CD8-positive, alpha-beta memory T cell (primary cell): Measurements from ENCODE around the gene MAVS. TPM values are rescaled to one million over a fixed set of nuclear protein-coding genes. Genes with fewer than 3 reads are reported as not detected.
A peak's percentile ranks its signal among the peaks of the same experiment; 100 is the strongest.

Experiments
- CTCF ChIA-PET: fragments of 350-600 bp; sonication (Branson Sonifier 250); formaldehyde crosslinking; loops from one replicate; lab custom pipeline; 2021; ENCODE audit warnings: antibody characterized with exemption; lab: Charles Lee
- POLR2A ChIA-PET: fragments of 350-600 bp; sonication (Branson Sonifier 250); formaldehyde crosslinking; loops from one replicate; lab custom pipeline; 2021; ENCODE audit warnings: antibody characterized with exemption; lab: Charles Lee
- DNase-seq, 5 donors: peaks; one replicate each; pipeline versions ENCODE4 v3.0.0 to v3.0.0-alpha.2; 2020 to 2022; ENCODE audit warnings: mixed read lengths in 1 of 5
- H3K27ac ChIP-seq: one replicate; pipeline ENCODE4 v1.7.0; 2013; ENCODE audit warnings: low read depth, mild to moderate bottlenecking, low read length, moderate library complexity
- H3K27me3 ChIP-seq: 2 replicates; pipeline ENCODE4 v1.7.0; 2013; ENCODE audit warnings: low read length, mild to moderate bottlenecking; ENCODE audit not compliant: insufficient read depth, poor library complexity, severe bottlenecking
- H3K36me3 ChIP-seq: 2 replicates; pipeline ENCODE4 v1.7.0; 2013; ENCODE audit warnings: mild to moderate bottlenecking, low read length, moderate library complexity; ENCODE audit not compliant: insufficient read depth
- H3K4me1 ChIP-seq: 2 replicates; pipeline ENCODE4 v1.7.0; 2013; ENCODE audit warnings: mild to moderate bottlenecking, low read length, moderate library complexity; ENCODE audit not compliant: insufficient read depth
- H3K4me3 ChIP-seq: 2 replicates; pipeline ENCODE4 v1.7.0; 2013; ENCODE audit warnings: mild to moderate bottlenecking, low read length
- H3K9me3 ChIP-seq: 2 replicates; pipeline ENCODE4 v1.7.0; 2013; ENCODE audit warnings: mild to moderate bottlenecking, low read length
- H3K27ac Mint-ChIP-seq, 8 donors: one replicate each; pipeline ENCODE4 v1.8.0; 2020 to 2021; ENCODE audit warnings: mixed read lengths in 8 of 8, mild to moderate bottlenecking in 6 of 8, inconsistent platforms in 3 of 8, moderate library complexity in 3 of 8
- H3K27me3 Mint-ChIP-seq, 2 donors: one replicate each; pipeline ENCODE4 v1.8.0; 2020 to 2021; ENCODE audit warnings: mixed read lengths in 2 of 2, mild to moderate bottlenecking in 1 of 2, moderate library complexity in 1 of 2
- H3K36me3 Mint-ChIP-seq, 3 donors: one replicate each; pipeline ENCODE4 v1.8.0; 2020 to 2021; ENCODE audit warnings: mixed read lengths in 3 of 3, inconsistent platforms in 1 of 3, mild to moderate bottlenecking in 1 of 3
- H3K4me1 Mint-ChIP-seq, 3 donors: one replicate each; pipeline ENCODE4 v1.8.0; 2020 to 2021; ENCODE audit warnings: mixed read lengths in 3 of 3, inconsistent platforms in 1 of 3, mild to moderate bottlenecking in 1 of 3
- H3K4me3 Mint-ChIP-seq, 7 donors: one replicate each; pipeline ENCODE4 v1.8.0; 2020 to 2021; ENCODE audit warnings: mixed read lengths in 7 of 7, mild to moderate bottlenecking in 6 of 7, moderate library complexity in 4 of 7, inconsistent platforms in 2 of 7
- H3K9me3 Mint-ChIP-seq, 5 donors: one replicate each; pipeline ENCODE4 v1.8.0; 2020 to 2022; ENCODE audit warnings: mixed read lengths in 5 of 5, mild to moderate bottlenecking in 3 of 5, moderate library complexity in 2 of 5, inconsistent platforms in 1 of 5
- polyA plus RNA-seq: library from polyadenylated mRNA; unstranded; fragments of 300-500 nt; fragmentation: Illumina TruSeq; gene quantifications from one replicate; pipeline ENCODE4 v1.2.3, GENCODE V29; 2021
- total RNA-seq, 2 experiments: library from RNA; stranded (reverse); gene quantifications; one replicate each; pipeline ENCODE4 v1.2.3, GENCODE V29; 2021

Gene MAVS
- total and polyA plus RNA-seq, 3 experiments from 2014 or later = 8.1 to 34.8 (median 34.3) TPM

- DNase-seq = no peak
- Mint-ChIP-seq H3K27ac (peak overlapping the region in 2 of 8 donors; percentile 11 to 58), H3K27me3 (no peaks in the 10 kb centered on the region), H3K4me1 (peaks cover 0 to 2% (median 0%) of the 10 kb centered on the region in 3 donors), H3K4me3 (no peak overlapping the region), H3K9me3 (no peaks in the 10 kb centered on the region), H3K36me3 (peaks cover 11 to 74% (median 15%) of the 10 kb centered on the region in 3 donors)
- Histone ChIP-seq H3K4me3 (no peak overlapping the region), H3K27ac (no peak overlapping the region), H3K4me1 (no peaks in the 10 kb centered on the region), H3K9me3 (no peaks in the 10 kb centered on the region), H3K27me3 (no peaks in the 10 kb centered on the region), H3K36me3 (peaks cover 37% of the 10 kb centered on the region)
- CTCF ChIA-PET = interaction anchor here (0.5 to 1.5 kb wide), 4 partner anchors 10 to 548 kb away, joined by 3 read pairs; no protein-coding TSS in a partner anchor
- POLR2A ChIA-PET = no interaction called here
These were observed 18.7 kb downstream of the MAVS start for GRCh38 chr20:3865152-3865886.

DNA sequence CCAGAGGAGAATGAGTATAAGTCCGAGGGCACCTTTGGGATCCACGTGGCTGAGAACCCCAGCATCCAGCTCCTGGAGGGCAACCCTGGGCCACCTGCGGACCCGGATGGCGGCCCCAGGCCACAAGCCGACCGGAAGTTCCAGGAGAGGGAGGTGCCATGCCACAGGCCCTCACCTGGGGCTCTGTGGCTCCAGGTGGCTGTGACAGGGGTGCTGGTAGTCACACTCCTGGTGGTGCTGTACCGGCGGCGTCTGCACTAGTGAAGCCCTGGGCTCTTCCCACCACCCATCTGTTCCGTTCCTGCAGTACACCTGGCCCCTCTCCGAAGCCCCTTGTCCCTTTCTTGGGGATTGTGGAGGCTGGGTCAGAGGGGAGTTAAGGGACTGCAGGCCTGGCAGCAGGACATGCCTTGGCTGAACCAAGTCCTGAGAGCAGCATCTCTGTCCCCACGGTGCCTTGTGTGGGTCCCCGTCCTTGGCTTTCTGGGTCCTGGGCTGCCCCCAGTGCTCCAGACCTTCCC, 19.3 kb downstream of the MAVS start:
- H3K4me3 Mint-ChIP-seq = no peak overlapping the region
- H3K4me1 ChIP-seq = no peaks in the 10 kb centered on the region
- no peak overlapping the region for H3K27ac Mint-ChIP-seq
- no peak for DNase-seq
- CTCF ChIA-PET = interaction anchor here (0.5 to 2.1 kb wide), 5 partner anchors 10 to 64 kb away, joined by 3 to 6 read pairs (median 3); no protein-coding TSS in a partner anchor
- H3K4me3 ChIP-seq = no peak overlapping the region
- no peaks in the 10 kb centered on the region for H3K9me3 Mint-ChIP-seq
- H3K36me3 ChIP-seq = peaks cover 37% of the 10 kb centered on the region
- no peaks in the 10 kb centered on the region for H3K27me3 Mint-ChIP-seq
- H3K27me3 ChIP-seq = no peaks in the 10 kb centered on the region
- POLR2A ChIA-PET = no interaction called here
- no peak overlapping the region for H3K27ac ChIP-seq
- peaks cover 0 to 6% (median 0%) of the 10 kb centered on the region in 3 donors for H3K4me1 Mint-ChIP-seq
- H3K36me3 Mint-ChIP-seq = peaks cover 11 to 76% (median 15%) of the 10 kb centered on the region in 3 donors
- H3K9me3 ChIP-seq = no peaks in the 10 kb centered on the region

- CTCF ChIA-PET = interaction anchor here (1.6 to 2.1 kb wide), 2 partner anchors 9 to 12 kb away, joined by 5 to 6 read pairs; no protein-coding TSS in a partner anchor
- no peak overlapping the region for H3K4me3 ChIP-seq
- Mint-ChIP-seq H3K27me3 (no peaks in the 10 kb centered on the region), H3K27ac (peak overlapping the region in 1 of 8 donors; percentile 7), H3K36me3 (peaks cover 11 to 76% (median 15%) of the 10 kb centered on the region in 3 donors), H3K4me1 (peaks cover 0 to 6% (median 0%) of the 10 kb centered on the region in 3 donors), H3K9me3 (no peaks in the 10 kb centered on the region), H3K4me3 (no peak overlapping the region)
- peaks cover 34% of the 10 kb centered on the region for H3K36me3 ChIP-seq
- H3K27me3 ChIP-seq = no peaks in the 10 kb centered on the region
- POLR2A ChIA-PET = no interaction called here
- no peaks in the 10 kb centered on the region for H3K9me3 ChIP-seq
- H3K4me1 ChIP-seq = no peaks in the 10 kb centered on the region
- DNase-seq = no peak
- H3K27ac ChIP-seq = no peak overlapping the region
These were observed 19.8 kb downstream of the MAVS start for GRCh38 chr20:3866464-3866863.

DNA sequence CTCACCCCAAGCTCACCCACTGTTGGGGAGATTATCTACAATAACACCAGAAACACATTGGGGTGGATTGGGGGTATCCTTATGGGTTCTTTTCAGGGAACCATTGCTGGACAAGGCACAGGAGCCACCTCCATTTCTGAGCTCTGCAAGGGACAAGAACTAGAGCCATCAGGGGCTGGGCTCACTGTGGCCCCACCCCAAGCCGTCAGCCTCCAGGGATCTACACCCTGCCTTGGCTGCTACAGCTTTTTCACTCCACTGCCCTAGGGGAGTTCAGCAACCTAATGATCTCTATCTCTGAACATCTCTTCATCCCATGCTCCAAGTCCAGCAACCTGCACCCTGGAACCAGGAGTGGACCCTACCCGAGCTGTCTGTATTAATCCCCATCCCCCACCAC, 21.2 kb downstream of the MAVS start:
- Histone ChIP-seq H3K27ac (no peak overlapping the region), H3K4me1 (no peaks in the 10 kb centered on the region), H3K27me3 (no peaks in the 10 kb centered on the region), H3K9me3 (no peaks in the 10 kb centered on the region), H3K36me3 (peaks cover 22% of the 10 kb centered on the region), H3K4me3 (no peak overlapping the region)
- ChIA-PET CTCF (interaction anchor here (1.2 to 2.1 kb wide), 4 partner anchors 8 to 47 kb away, joined by 3 to 6 read pairs (median 4); partner anchors contain the start of gene AP5S1), POLR2A (no interaction called here)
- Mint-ChIP-seq H3K4me1 (peaks cover 0 to 11% (median 4%) of the 10 kb centered on the region in 3 donors), H3K9me3 (no peaks in the 10 kb centered on the region), H3K27me3 (no peaks in the 10 kb centered on the region), H3K4me3 (no peak overlapping the region), H3K27ac (peak overlapping the region in 4 of 8 donors; percentile 5 to 72 (median 33)), H3K36me3 (peaks cover 5 to 70% (median 8%) of the 10 kb centered on the region in 3 donors)
- no peak for DNase-seq

DNA sequence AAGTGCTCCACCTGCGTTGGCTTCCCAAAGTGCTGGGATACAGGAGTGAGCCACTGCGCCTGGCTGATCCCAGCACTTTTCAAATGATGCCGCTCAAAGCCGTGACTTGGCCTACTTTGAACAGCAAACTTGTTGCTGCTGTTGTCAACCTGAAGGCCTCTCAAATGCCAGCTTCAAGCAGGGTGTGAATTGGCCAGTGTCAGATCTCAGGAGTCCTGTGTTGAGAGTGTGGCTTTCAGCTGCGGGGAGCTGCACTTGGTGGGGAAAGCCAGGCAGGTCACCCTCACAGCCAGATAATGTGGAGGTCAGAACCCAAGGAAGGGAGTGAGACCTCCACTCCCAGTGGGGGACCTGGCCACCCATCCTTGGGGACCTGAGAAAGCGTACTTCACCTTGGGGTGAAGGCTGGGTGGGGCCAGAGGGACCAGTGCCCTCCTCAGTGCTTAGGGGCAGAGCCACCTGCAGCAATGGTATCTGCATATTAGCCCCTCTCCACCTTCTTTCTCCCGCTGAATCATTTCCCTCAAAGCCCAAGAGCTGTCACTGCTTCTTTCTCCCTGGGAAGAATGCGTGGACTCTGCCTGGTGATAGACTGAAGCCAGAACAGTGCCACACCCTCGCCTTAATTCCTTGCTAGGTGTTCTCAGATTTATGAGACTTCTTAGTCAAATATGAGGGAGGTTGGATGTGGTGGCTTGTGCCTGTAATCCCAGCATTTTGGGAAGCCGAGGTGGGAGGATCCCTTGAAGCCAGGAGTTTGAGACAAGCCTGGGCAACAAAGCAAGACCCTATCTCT, 23.4 kb downstream of the MAVS start:
- ChIA-PET CTCF (interaction anchor here (0.8 to 1.2 kb wide), 2 partner anchors 15 to 48 kb away, joined by 3 to 4 read pairs; no protein-coding TSS in a partner anchor), POLR2A (no interaction called here)
- no peaks in the 10 kb centered on the region for H3K4me1 ChIP-seq
- H3K27ac Mint-ChIP-seq = peak overlapping the region in 3 of 8 donors; percentile 52 to 59 (median 57)
- H3K27me3 ChIP-seq = no peaks in the 10 kb centered on the region
- H3K36me3 Mint-ChIP-seq = peaks cover 0 to 64% (median 7%) of the 10 kb centered on the region in 3 donors
- H3K9me3 Mint-ChIP-seq = no peaks in the 10 kb centered on the region
- no peaks in the 10 kb centered on the region for H3K36me3 ChIP-seq
- no peaks in the 10 kb centered on the region for H3K27me3 Mint-ChIP-seq
- no peaks in the 10 kb centered on the region for H3K9me3 ChIP-seq
- DNase-seq = no peak
- peaks cover 4 to 14% (median 6%) of the 10 kb centered on the region in 3 donors for H3K4me1 Mint-ChIP-seq
- no peak overlapping the region for H3K27ac ChIP-seq
- H3K4me3 ChIP-seq = no peak overlapping the region
- H3K4me3 Mint-ChIP-seq = no peak overlapping the region

DNA sequence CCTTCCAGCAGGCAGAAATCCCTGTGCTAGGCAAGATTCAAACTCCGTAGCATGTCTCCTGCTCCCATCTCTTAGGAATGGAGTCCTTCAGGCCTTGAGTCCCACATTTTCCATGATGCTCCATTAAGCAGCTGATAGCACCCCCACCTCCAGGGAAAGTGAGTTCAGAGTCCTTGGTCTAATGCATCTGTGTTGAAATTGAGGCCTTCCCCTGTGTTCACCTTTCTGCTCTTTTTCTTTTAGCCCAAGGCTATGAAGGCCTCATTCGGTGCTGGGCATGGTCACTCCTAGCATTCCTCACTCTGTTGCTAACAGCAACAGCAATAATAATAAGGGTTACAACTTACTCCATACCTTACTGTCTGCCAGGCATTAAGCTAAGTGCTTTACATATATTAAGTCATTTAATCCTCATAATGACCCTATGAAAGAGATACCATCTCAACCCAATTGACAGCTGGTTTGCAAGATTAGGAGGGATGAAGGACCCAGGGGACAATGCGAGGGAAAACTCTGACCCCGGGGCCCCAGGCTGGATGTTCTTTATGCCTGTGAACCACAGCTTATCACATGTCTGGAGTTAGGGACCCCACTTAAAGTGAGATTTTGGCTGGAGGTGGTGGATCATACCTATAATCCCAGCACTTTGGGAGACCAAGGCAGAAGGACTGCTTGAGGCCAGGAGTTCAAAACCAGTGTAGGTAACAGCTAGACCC, 25.1 kb downstream of the MAVS start:
- H3K27ac Mint-ChIP-seq = peak overlapping the region in 3 of 8 donors; percentile 36 to 50 (median 48)
- Histone ChIP-seq H3K36me3 (no peaks in the 10 kb centered on the region), H3K4me1 (no peaks in the 10 kb centered on the region), H3K27ac (no peak overlapping the region), H3K4me3 (no peak overlapping the region), H3K27me3 (no peaks in the 10 kb centered on the region), H3K9me3 (no peaks in the 10 kb centered on the region)
- H3K36me3 Mint-ChIP-seq = peaks cover 0 to 55% (median 7%) of the 10 kb centered on the region in 3 donors
- H3K27me3 Mint-ChIP-seq = no peaks in the 10 kb centered on the region
- no peak for DNase-seq
- H3K4me1 Mint-ChIP-seq = peaks cover 6 to 21% (median 10%) of the 10 kb centered on the region in 3 donors
- no peak overlapping the region for H3K4me3 Mint-ChIP-seq
- ChIA-PET CTCF (interaction anchor here (1.2 kb wide), 1 partner anchor 49 kb away, joined by 4 read pairs; no protein-coding TSS in a partner anchor), POLR2A (interaction anchor here (0.5 kb wide), 1 partner anchor 10 kb away, joined by 5 read pairs; no protein-coding TSS in a partner anchor)
- H3K9me3 Mint-ChIP-seq = no peaks in the 10 kb centered on the region

DNA sequence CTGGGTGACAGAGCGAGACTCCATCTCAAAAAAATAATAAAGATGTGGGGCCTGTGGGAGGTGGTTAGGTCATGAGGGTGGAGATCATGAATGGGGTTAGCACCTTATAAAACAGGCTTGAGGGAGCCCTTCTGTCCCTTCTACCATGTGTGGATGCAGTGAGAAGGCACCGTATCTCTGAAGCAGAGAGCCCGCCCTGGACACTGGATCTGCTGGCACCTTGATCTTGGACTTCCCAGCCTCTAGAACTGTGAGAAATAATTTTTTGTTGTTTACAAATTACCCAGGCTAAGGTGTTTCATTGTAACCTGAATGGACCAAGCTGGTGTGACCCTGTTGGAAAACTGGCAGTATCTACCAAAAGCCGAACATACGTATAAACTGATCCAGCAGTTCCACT, 26.9 kb downstream of the MAVS start:
- peak overlapping the region in 1 of 8 donors; percentile 15 for H3K27ac Mint-ChIP-seq
- ChIA-PET CTCF (no interaction called here), POLR2A (no interaction called here)
- H3K4me1 Mint-ChIP-seq = peaks cover 6 to 21% (median 12%) of the 10 kb centered on the region in 3 donors
- no peak overlapping the region for H3K27ac ChIP-seq
- no peaks in the 10 kb centered on the region for H3K36me3 ChIP-seq
- no peaks in the 10 kb centered on the region for H3K9me3 Mint-ChIP-seq
- no peak for DNase-seq
- no peaks in the 10 kb centered on the region for H3K27me3 ChIP-seq
- no peak overlapping the region for H3K4me3 ChIP-seq
- no peaks in the 10 kb centered on the region for H3K27me3 Mint-ChIP-seq
- H3K4me1 ChIP-seq = no peaks in the 10 kb centered on the region
- H3K36me3 Mint-ChIP-seq = peaks cover 0 to 40% (median 7%) of the 10 kb centered on the region in 3 donors
- no peaks in the 10 kb centered on the region for H3K9me3 ChIP-seq
- H3K4me3 Mint-ChIP-seq = no peak overlapping the region
